ENCODE measurements around the gene RAP2C.

The RAP2C gene

DNA sequence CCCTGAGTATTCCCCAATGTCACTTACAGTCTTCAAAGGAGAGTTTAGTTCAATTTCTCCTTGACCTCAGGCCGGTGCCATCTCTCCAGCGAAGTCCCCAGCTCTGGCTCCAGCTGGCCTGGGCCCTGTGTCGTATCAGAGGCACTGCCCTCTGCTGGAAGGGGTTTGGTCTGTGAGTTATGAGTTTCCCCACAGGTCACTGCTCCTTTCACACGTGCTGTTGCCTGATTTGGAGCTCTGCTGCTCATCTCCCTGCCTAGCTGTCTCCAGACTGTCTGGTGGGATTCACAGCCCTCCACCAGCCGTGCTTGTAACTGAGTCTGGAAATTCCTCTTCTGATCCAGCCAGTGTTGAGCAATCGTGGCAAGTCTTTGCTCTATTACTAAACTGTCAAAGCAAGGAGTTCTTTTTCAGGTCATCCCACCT lies at the start of gene RAP2C:
Gene RAP2C (minus strand): TSS at position 105 of the 426 bp plus-strand sequence. CDS start 2,179 bp downstream, outside the sequence.
- in situ Hi-C loops (cut with HindIII; ENCODE audit: low pct_unique_long_range_greater_than_20kb, low sequenced_read_pairs): no loop called here
- TF ChIP-seq JUND (IDR thresholded peaks at IDR 0.05; ENCODE audit: low read depth): no peak

DNA sequence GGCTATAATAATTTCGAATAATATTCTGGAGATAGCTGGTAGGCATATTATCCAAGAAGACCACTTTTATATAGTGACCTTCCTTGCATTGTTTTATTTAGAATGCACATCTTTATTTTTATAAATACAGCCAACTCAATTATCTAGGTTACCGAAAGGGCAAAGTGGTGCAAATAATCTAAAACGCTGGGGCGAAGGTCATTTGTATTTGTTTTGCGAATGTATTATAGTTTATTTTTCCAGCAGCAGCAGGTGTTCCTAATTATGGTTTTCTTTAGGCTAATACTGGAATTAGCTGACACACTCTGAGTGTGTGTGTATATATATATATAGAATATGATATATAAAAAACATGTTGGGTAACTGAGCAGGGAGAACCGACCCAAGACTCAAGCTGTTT lies 48.1 kb upstream of the RAP2C start:
- in situ Hi-C loops (cut with HindIII; ENCODE audit: low pct_unique_long_range_greater_than_20kb, low sequenced_read_pairs): no loop called here
- TF ChIP-seq JUND (IDR thresholded peaks at IDR 0.05; ENCODE audit: low read depth): no peak
- no peak for DNase-seq (ENCODE audit: low read depth in 1 of 2, low spot score in 1 of 2)

More for the DNA sequence above, at the start of gene RAP2C:
- peak; percentile 33 to 73 for DNase-seq (ENCODE audit: low read depth in 1 of 2, low spot score in 1 of 2)

DNA sequence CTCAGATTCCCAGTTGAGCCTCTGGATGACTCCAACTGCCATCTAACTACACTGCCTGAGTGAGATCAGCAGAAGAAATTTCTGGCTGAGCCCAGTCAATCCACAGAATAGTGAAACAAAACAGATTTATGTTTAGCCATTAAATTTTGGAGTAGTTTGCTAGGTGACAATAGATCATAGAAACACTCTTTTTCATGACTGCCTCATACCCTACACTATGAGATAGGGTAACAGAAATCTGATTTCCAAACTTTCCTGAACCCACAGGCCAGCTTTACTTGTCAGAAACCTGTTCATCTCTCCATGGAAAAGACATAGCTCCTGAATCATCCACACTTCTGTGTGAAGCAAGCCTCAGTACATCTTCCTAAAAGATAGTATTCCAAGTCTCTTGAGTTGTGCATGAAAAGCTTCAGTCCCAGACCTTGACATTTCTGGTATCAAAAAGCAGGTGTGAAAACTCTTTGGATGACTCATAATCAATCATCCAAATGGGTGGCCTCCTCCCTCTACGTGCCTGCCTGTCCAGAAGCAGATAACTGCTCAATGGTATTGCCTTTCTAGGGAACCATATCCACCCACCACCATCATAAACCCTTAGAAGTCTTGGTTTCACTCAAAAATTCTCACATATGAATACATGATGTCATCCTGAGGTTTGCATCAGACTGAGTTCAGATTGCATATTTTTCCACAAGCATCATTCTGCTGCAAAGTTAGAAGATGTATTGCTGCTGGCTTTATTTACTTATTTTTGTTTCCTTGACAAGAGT lies 47.5 kb upstream of the RAP2C start:
- TF ChIP-seq JUND (IDR thresholded peaks at IDR 0.05; ENCODE audit: low read depth): no peak
- in situ Hi-C loops (cut with HindIII; ENCODE audit: low pct_unique_long_range_greater_than_20kb, low sequenced_read_pairs): no loop called here
- no peak for DNase-seq (ENCODE audit: low read depth in 1 of 2, low spot score in 1 of 2)

DNA sequence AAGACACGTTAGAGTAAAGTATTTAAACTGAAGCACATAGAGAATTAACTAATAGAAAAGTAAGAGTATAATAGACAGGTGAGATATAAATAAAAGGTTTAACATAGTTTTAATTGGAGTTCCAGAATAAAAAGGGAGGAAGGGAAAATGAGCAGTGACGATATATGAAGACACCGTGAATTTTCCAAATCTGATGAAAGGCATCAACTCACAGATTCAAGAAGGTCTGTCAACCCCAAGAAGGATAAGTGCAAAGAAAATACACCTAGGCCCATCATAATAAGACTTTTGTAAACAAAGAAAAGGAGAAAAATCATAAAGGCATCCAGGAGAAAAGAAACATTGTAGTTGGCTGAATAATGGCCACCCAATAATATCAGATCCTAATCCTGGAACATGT lies 43.9 kb upstream of the RAP2C start:
- in situ Hi-C loops (cut with HindIII; ENCODE audit: low pct_unique_long_range_greater_than_20kb, low sequenced_read_pairs): no loop called here
- no peak for DNase-seq (ENCODE audit: low read depth in 1 of 2, low spot score in 1 of 2)
- TF ChIP-seq JUND (IDR thresholded peaks at IDR 0.05; ENCODE audit: low read depth): no peak

DNA sequence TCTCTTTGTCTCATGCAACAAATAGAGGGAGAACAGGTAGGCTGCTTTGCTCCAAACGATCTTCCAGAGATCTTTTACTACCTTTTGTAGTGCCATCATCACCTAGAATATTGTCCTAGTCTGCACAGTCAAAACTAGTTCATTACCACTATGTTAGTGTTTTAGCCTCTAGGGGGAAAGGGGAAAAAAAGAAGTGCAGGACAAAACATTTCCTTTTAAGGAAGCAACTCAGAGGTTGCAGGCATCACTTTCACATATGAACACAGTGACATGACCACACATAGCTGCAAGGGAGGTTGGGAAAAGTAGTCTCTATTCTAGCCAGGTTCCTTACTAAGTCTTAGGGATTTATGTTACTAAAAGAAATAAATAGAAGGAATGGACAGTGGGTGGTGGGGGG lies 39.3 kb upstream of the RAP2C start:
- DNase-seq (ENCODE audit: low read depth in 1 of 2, low spot score in 1 of 2): no peak
- in situ Hi-C loops (cut with HindIII; ENCODE audit: low pct_unique_long_range_greater_than_20kb, low sequenced_read_pairs): no loop called here
- TF ChIP-seq JUND (IDR thresholded peaks at IDR 0.05; ENCODE audit: low read depth): no peak

DNA sequence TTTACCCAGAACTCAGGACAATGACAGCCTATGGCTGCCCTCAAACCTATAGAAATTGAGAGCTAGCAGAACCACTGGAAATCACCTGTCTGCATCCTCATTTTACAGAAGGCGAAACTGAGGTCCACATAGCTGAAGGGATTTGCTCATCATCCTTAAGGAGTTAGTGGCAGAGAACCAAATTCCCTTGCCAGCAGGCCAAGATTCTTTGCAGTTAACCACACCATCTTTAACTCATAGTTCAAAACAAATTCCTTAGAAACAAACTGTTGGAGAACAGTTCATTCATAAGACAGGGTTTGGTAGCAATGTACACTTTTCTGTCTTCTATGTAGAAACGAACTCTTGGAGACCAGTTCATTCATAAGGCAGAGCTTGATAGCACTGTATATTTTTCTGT lies 37.9 kb upstream of the RAP2C start:
- in situ Hi-C loops (cut with HindIII; ENCODE audit: low pct_unique_long_range_greater_than_20kb, low sequenced_read_pairs): no loop called here
- TF ChIP-seq JUND (IDR thresholded peaks at IDR 0.05; ENCODE audit: low read depth): no peak
- DNase-seq (ENCODE audit: low read depth in 1 of 2, low spot score in 1 of 2): no peak

DNA sequence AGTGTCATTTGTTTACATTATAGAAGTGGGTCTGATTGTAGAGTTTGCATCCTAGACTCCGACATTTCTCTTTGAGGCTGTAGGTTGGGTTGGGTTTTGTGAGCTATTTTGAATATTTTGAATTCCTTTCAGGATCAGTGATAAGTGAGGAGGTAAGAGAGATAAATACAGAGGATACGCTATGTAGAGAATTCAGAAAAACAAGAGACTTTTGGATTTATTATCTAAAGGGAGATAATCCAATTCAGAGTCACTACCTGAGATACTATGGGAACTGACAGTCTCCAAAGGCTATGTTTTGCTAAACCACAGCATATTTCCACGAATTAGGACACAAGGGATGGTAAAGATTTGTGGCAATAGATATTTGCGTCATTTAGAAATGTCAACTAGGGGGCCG lies 16.9 kb upstream of the RAP2C start:
- TF ChIP-seq JUND (IDR thresholded peaks at IDR 0.05; ENCODE audit: low read depth): no peak
- DNase-seq (ENCODE audit: low read depth in 1 of 2, low spot score in 1 of 2): no peak
- in situ Hi-C loops (cut with HindIII; ENCODE audit: low pct_unique_long_range_greater_than_20kb, low sequenced_read_pairs): no loop called here

DNA sequence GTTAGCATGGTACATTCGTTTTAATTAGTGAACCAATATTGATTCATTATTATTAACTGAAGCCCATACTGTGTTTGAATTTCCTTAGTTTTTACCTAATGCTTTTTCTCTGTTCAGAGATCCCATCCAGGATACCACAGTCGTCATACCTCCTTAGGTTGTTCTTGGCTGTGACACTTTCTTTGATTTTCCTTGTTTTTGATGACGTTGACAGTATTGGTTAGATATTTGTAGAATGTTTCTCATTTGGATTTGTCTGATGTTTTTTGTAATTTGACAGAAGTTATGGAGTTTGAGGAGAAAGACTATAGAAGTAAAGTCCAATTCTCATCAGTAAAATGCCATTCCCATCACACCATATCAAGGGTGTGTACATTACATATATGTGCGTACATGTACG lies 16.2 kb upstream of the RAP2C start:
- DNase-seq (ENCODE audit: low read depth in 1 of 2, low spot score in 1 of 2): no peak
- no peak for TF ChIP-seq JUND (IDR thresholded peaks at IDR 0.05; ENCODE audit: low read depth)
- in situ Hi-C loops (cut with HindIII; ENCODE audit: low pct_unique_long_range_greater_than_20kb, low sequenced_read_pairs): no loop called here

DNA sequence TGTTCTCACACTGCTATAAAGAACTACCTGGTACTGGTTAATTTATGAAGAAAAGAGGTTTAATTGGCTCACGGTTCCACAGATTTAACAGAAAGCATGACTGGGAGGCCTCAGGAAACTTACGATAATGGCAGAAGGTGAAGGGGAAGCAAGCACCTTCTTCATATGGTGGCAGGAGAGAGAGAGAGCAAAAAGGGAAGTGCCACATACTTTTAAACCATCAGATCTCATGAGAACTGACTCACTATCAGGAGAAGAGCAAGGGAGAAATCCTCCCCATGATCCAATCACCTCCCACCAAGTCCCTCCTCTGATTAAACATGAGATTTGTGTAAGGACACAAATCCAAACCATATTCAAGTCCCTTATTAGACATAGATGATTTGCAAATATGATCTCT lies 12.3 kb upstream of the RAP2C start:
- in situ Hi-C loops (cut with HindIII; ENCODE audit: low pct_unique_long_range_greater_than_20kb, low sequenced_read_pairs): no loop called here
- no peak for DNase-seq (ENCODE audit: low read depth in 1 of 2, low spot score in 1 of 2)
- no peak for TF ChIP-seq JUND (IDR thresholded peaks at IDR 0.05; ENCODE audit: low read depth)

DNA sequence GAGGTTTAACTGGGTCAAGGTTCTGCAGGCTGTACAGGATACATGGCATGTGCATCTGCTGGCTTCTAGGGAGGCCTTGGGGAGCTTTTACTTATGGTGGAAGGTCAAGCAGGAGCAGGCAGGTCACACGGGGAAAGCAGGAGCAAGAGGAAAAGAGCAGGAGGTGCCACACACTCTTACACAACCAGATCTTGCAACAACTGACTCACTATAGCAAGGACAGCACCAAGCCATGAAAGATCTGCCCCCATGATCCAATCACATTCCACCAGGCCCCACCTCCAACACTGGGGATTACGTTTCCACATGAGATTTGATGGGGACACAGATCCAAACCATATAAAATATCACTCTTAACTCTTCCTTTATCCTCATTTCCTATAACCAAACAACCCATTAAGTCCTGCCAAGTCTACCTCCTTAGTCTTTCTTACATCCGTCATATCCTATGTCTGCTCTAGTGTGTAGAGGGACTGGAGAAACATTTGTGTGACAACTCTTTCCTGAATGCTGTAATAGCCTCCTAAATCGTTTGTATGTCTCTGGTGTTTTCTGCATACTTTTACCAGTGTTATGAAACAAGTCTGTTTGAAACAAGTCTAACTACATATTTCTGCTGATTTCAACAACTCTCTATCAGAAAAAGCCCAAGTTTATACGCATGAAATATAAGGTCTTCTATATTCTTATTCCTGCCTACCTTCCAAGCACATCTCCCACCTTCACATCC lies 8.3 kb upstream of the RAP2C start:
- in situ Hi-C loops (cut with HindIII; ENCODE audit: low pct_unique_long_range_greater_than_20kb, low sequenced_read_pairs): no loop called here
- no peak for TF ChIP-seq JUND (IDR thresholded peaks at IDR 0.05; ENCODE audit: low read depth)
- no peak for DNase-seq (ENCODE audit: low read depth in 1 of 2, low spot score in 1 of 2)

DNA sequence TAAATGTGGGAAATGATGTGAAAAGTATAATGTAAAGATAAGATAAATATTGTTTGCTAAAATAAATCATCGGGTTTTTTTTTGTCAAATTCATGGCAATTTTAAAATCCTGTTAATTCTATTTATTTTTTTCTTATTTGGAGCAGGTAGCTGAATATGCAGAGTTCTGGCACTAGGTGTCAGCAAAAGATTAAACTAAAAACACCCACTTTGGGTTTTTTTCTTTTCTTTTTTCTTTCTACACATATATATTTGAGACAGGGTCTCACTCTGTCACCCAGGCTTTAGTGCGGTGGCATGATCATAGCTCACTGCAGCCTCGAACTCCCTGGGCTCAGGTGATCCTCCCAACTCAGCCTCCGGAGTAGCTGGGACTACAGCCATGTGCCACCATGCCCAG lies 6.9 kb upstream of the RAP2C start:
- no peak for DNase-seq (ENCODE audit: low read depth in 1 of 2, low spot score in 1 of 2)
- TF ChIP-seq JUND (IDR thresholded peaks at IDR 0.05; ENCODE audit: low read depth): no peak

DNA sequence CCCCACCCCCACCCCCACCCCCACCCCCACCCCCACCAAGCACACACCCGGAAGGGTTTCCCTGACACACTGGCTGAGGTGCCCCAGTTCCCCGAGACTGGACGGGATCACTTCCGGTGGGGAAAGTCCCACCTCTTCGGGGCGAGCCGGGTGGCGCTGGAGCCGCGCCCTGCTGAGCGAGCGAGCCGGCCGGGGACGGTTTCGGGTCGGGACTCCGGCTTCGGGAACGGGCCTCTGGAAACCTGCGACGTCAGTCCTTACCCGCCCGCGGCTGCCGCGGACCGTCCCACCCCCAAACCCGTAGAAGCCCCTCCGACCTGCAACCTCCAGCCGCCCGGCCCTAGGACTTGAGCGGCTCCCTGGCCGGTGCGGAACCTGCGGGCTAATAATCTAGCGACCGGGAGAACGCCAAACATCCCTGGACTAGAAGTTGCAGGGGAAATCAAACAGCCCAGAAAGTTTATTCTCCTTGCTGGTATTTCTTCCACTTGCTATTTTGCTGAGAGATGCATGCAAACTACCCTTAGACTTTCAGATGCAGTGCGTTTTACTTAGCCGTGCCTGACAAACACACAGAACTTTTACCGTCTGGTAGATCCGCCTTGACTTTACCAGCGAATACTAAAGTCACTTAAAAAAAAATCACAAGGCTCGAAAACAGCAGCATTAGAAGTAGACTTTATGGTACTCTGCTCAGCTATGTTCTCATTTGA lies 991 bp downstream of the RAP2C start:
- in situ Hi-C loops (cut with HindIII; ENCODE audit: low pct_unique_long_range_greater_than_20kb, low sequenced_read_pairs): no loop called here
- TF ChIP-seq JUND (IDR thresholded peaks at IDR 0.05; ENCODE audit: low read depth): no peak
- peak; percentile 72 to 89 for DNase-seq (ENCODE audit: low read depth in 1 of 2, low spot score in 1 of 2)

More for the DNA sequence above, 6.9 kb upstream of the RAP2C start:
- in situ Hi-C loops (cut with HindIII; ENCODE audit: low pct_unique_long_range_greater_than_20kb, low sequenced_read_pairs): no loop called here

All from T47D (cell line).